Measurements from ENCODE around the gene FXYD6. TPM values are rescaled to one million over a fixed set of nuclear protein-coding genes. Genes with fewer than 3 reads are reported as not detected.

Gene FXYD6
- total and polyA plus RNA-seq, 2 of the 8 experiments (the other 6 are each of a cell fraction or from before 2014, with no cell fraction given) = 44.6 to 117 TPM

DNA sequence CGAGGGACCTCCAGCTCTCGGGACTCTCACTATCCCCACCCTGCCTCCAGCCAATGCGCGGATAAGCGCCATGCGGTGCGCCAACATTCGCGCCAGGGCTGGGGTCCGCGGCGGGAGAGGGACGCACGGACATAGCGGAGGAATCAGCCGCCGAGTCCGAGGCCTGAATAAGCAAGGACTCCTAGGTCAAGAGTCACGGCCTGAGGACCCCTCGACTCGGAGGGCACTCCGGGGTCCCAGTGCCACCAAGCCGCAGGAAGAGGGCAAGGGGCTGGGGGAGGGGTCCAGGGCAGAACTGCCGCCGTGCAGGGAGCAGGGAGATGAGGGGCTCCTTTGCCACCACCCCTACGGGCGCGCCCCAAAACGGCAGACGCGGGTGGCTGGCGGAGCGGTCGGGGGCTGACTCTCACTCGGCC is 80.0 kb downstream of the FXYD6 start:
- peak overlapping the region; percentile 23 to 72 (median 54) for H3K4me3 ChIP-seq (ENCODE audit: extremely low read depth in 1 of 4, insufficient read depth in 2 of 4, low read depth in 3 of 4, low read length in 4 of 4)
- no peak overlapping the region for H2BK120ac ChIP-seq (replicated peaks; ENCODE audit: low read depth, low read length)
- H3K27ac ChIP-seq (ENCODE audit: low read depth, low read length) = no peak overlapping the region
- no peak overlapping the region; the same call in 1 of the 2 replicates for H3K18ac ChIP-seq (ENCODE audit: extremely low read depth, low read length)
- H3K79me1 ChIP-seq (ENCODE audit: low read depth, low read length) = no peaks in the 10 kb centered on the region
- TF ChIP-seq, protein P1, sequence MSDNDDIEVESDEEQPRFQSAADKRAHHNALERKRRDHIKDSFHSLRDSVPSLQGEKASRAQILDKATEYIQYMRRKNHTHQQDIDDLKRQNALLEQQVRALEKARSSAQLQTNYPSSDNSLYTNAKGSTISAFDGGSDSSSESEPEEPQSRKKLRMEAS (IDR thresholded peaks at IDR 0.05) = peak; percentile 19; the same call in 1 of the 2 replicates
- peak; percentile 67 for TF ChIP-seq KDM4A (IDR thresholded peaks at IDR 0.05; ENCODE audit: low read depth, low read length, severe bottlenecking)
- no peak for TF ChIP-seq SP2 (IDR thresholded peaks at IDR 0.05; ENCODE audit: low read length)
- peak; percentile 83; the same call in 1 of the 2 replicates for TF ChIP-seq SUZ12 (IDR thresholded peaks at IDR 0.05; ENCODE audit: low read length)
- TF ChIP-seq EZH2 (IDR thresholded peaks at IDR 0.05; ENCODE audit: low read depth, low read length, severe bottlenecking) = peak; percentile 71
- peaks cover 0 to 13% (median 6%) of the 10 kb centered on the region in 4 experiments; a peak in 5 of 7 replicates for H3K4me1 ChIP-seq (replicated peaks in 1 of 4; ENCODE audit: control insufficient read depth in 3 of 4, insufficient read depth in 4 of 4, low read length in 3 of 4)
- H3K14ac ChIP-seq (ENCODE audit: insufficient read length) = no peak overlapping the region
- ChIA-PET POLR2A (ENCODE audit: partially characterized antibody) (no interaction called here), CTCF (ENCODE audit: partially characterized antibody) (interaction anchor here (3.6 to 5.1 kb wide), 2 partner anchors 12 to 370 kb away, joined by 10 to 30 read pairs; no protein-coding TSS in a partner anchor)
- peak overlapping the region; percentile 6 for H4K91ac ChIP-seq (replicated peaks; ENCODE audit: insufficient read length, low read length)
- peaks cover 0 to 2% of the 10 kb centered on the region in 2 experiments for H4K20me1 ChIP-seq (replicated peaks in 1 of 2; ENCODE audit: control insufficient read depth in 1 of 2, insufficient read depth in 2 of 2, low read length in 2 of 2)
- H4K8ac ChIP-seq (ENCODE audit: extremely low read depth, insufficient read depth, low read length) = no peak overlapping the region; the same call in 1 of the 2 replicates
- no peak overlapping the region for H3K4ac ChIP-seq (replicated peaks; ENCODE audit: insufficient read length, low read depth, low read length)
- H3K27me3 ChIP-seq (replicated peaks in 1 of 4; ENCODE audit: control insufficient read depth in 3 of 4, extremely low read depth in 1 of 4, insufficient read depth in 3 of 4, low read length in 3 of 4) = peaks cover 27 to 66% (median 58%) of the 10 kb centered on the region in 4 experiments
- H3K9me3 ChIP-seq (ENCODE audit: insufficient read depth in 2 of 2, low read depth in 1 of 2, low read length in 1 of 2) = no peaks in the 10 kb centered on the region
- H3K9ac ChIP-seq (replicated peaks in 1 of 4; ENCODE audit: extremely low read depth in 1 of 4, low read depth in 3 of 4, low read length in 3 of 4) = no peak overlapping the region
- no peak overlapping the region for H2BK15ac ChIP-seq (ENCODE audit: low read length)
- no peak overlapping the region for H2BK5ac ChIP-seq (ENCODE audit: low read depth, low read length)
- H2BK12ac ChIP-seq (ENCODE audit: low read depth, low read length) = no peak overlapping the region
- H4K5ac ChIP-seq (ENCODE audit: insufficient read length, low read depth, low read length) = no peak overlapping the region
- H3K23me2 ChIP-seq (ENCODE audit: low read depth, low read length) = peaks cover 16% of the 10 kb centered on the region
- no peak overlapping the region for H2AK5ac ChIP-seq (ENCODE audit: low read depth, low read length)
- H3K36me3 ChIP-seq (ENCODE audit: control insufficient read depth in 2 of 4, insufficient read depth in 4 of 4, low read length in 3 of 4) = no peaks in the 10 kb centered on the region
- no peak for FAIRE-seq
- no peak overlapping the region for H2BK20ac ChIP-seq (ENCODE audit: low read length)
- peak overlapping the region; percentile 94 for H2AFZ ChIP-seq (ENCODE audit: low read length)
- DNase-seq (ENCODE audit: low read depth in 1 of 2, low spot score in 2 of 2) = peak in 1 of 2 experiments; percentile 71
- no peak overlapping the region for H3K56ac ChIP-seq (replicated peaks; ENCODE audit: insufficient read length, low read depth, low read length)
- 2% methylated on average over 25 of the region's 35 CpGs; no CpG with 5 or more reads in 1 of the 2 experiments for WGBS, 2 experiments (ENCODE audit: extremely low coverage in 1 of 2, insufficient coverage in 1 of 2, insufficient read length in 1 of 2, insufficient replicate concordance in 2 of 2, low coverage in 1 of 2, low lambda C conversion rate in 2 of 2, missing lambda C conversion rate in 1 of 2)
- H3K4me2 ChIP-seq (ENCODE audit: insufficient read depth in 1 of 2, low read depth in 2 of 2, low read length in 2 of 2) = peak overlapping the region; percentile 79 to 100
- no peaks in the 10 kb centered on the region for H3K79me2 ChIP-seq (ENCODE audit: control insufficient read depth in 1 of 2, insufficient read depth in 2 of 2, low read length in 2 of 2)
- H3K23ac ChIP-seq (ENCODE audit: insufficient read length) = no peak overlapping the region
